HK-2 (cell line): ENCODE results near the gene GSTA5.
A peak's percentile ranks its signal among the peaks of the same experiment; 100 is the strongest.
"Not testable (repeated sequence)": the region's sequence is repeated elsewhere in the genome, so short reads cannot be mapped to it uniquely, and the experiment has no call there.

Source experiments
- DNase-seq: peaks from one replicate; pipeline ENCODE4 v3.0.0-alpha.2; 2018; ENCODE audit not compliant: unreplicated experiment

Gene GSTA5

GRCh38 chr6:52840763-52841585, at the start of gene GSTA5:
Gene GSTA5, minus strand, starts transcription at chr6:52840813.
- DNase-seq: peak; percentile 1

- DNase-seq: no peak
Observed at GRCh38 chr6:52890018-52890417, 49.4 kb upstream of the GSTA5 start.

GRCh38 chr6:52887910-52888524, 47.4 kb upstream of the GSTA5 start:
- no peak for DNase-seq

DNA sequence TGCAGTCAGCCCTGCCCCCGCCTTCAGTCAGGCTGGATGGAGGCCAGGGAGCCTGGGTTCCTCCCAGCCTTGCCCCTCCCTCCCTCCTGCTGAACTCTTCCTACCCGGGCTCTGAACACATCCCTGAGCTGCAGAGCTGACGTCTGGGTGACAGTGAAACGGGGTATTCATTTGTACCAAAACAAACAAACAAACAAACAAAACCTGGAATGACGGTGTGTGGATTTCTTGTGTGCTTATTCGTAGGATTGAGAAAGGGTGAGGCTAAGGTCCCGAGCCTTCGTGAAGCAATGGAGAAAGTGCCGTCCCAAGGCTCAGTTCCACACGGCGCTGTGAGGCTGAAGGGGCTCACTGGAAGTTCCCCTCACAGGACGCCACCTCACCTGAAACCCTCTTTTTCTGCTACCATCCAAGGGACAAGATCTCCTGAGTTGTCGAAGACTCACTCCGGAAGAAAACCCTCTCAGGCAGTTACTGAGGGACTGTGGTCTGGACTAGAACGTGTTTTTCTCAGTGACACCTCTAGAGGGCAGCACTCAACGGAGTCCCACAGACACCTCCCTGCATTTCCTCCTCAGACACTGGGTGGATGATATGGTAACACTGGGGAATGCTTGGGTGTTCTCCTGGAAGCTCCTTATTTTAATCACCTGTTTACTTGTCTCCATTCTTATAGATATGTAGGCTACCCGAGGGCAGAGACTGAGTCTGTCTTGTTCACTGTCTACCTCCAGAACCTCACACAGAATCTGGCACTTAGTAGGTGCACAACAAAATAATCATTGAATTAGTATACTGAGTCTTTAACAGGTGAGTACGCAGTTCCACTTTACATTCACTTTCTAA, 41.6 kb upstream of the GSTA5 start:
- DNase-seq: peak; percentile 79

DNA sequence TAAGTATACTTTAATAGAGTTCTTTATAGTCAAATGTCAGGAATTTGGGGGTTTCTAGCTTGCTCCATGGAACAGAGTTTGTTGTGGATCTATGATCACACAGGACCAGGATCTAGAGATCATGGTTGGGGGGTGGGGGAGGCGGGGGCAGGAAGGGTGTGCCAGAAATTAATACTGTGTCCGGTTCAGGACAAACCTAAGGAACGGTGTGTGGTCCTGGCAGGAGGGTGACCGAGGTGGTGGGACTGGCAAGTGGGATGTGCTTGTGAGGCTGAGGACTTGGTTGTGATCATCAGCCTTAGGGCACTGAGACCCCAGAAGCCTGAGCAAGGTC, 41.0 kb upstream of the GSTA5 start:
- no peak for DNase-seq

DNA sequence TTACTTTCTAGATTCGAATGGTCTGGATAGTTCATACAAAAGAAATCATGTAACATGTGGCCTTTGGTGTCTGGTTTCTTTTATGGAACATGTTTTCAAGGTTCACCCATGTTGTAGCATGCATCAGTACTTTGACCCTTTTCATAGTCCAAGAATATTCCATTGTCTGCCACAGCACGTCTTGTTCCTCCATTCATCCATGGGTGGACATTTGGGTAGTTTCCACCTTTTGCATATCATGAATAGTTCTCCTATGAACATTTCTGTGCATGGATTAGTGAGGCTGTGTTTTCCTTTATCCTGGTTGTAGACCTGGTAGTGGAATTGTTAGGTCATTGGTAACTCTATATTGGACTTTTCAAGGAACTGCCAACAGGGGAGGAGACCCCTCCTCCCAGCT, 37.2 kb upstream of the GSTA5 start:
- no peak for DNase-seq

- DNase-seq: peak; percentile 6
Observed at GRCh38 chr6:52877168-52877567, 36.6 kb upstream of the GSTA5 start.

DNA sequence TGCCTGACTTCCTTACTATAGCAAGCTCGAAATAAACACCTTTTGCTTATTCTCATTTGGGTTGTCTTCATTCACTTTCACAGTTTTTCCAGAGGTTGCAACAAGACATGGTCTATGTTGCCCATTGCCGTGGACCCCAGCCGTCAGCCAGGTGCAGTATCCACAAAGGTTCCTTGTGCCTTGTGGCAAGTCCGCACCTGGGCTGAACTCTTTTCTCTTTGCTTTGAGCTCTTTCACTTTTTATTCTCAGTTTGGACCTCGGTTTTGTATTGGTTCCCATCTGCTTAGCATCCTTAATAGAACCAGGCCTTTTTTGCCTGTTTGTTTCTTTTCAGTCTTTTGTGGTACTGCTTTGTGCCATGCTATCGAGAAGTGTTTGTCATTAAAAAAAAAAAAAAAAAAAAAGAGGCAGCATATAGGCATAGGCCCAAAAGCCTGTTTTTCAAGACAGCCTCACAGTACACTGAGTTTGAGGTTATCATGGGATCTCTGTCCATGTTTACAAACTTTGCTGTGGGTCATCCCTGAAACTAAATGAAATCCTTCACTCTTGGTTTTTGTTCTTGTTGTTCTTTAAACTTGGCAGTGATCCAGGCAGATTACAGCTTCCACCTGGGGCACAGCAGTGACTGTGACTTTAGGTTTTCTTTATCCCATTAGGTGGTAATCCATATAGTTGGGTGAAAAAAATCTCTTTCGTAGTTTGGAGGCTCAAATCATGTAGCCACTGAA, 35.6 kb upstream of the GSTA5 start:
- no peak for DNase-seq

DNA sequence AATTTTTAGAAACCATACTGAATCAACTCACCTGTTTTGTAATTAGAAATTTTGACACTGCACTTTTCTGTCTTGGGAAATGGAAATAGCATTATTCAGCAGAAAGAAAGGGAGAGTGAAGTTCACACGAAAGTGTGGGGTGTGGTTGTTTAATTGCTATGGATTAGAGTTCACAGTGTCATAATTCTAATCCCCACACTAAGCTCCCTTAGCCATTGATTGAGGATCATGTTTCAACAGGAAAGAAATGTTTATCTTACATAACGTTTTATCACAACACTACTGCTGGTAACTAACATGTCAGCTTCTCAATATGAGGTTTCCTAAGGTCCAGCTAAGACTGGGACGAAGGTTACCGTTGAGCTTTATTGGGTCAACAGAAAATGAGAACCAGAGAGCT, 31.4 kb upstream of the GSTA5 start:
- DNase-seq: no peak

DNA sequence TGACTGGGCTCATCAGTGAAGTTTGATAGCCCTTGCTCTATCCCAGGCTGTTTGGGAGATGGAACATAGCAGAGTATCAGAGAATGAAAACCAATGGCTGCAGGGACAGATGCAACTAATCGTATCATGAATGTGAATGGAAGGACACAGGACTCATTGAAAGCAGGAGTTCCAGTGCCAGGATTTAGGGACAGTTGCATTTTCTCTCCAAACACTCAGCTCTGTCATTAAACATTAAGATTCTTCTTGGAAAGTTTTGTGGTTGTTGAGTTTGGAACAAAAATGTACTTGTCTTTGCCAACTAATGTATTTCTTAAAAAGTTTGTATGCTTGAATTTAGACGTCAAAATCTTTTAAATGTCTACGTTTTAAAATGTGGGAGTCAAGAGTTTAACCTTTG, 31.0 kb upstream of the GSTA5 start:
- DNase-seq: no peak

DNA sequence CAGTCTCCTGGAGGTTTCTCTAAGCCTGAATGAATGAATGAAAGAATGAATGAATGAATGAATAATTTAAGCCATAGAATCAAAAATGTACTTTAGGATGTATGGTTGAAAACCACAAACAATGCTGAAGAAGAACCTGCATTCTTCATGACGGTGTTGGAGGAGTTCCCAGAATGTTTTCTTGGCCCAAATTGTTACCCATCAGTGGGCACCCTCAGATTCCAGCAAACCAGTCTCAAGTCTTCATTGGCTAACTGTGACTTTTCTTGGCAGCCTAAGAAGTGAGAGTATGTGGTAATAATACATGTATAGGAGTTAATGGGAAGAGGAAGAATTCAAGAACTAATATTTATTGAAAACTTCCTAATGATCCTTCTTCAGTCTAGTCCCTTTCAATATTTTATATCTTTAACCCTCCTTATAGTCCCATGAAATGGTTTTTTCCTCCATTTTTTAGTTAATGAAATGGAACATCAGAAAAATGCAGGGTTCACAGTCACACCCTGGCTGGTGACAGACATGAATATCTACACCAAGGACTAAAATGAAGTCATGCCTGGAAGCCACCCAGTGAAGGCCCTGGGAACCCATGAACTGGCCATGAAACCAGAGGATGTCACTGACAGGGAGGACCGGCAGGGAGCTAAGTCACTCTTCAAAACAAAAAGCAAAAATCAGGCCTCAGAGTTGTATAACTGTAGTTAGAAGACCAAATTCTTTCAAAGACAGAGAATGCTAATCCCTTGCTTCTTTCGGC, 29.9 kb upstream of the GSTA5 start:
- not testable (repeated sequence) for DNase-seq

- not testable (repeated sequence) for DNase-seq
Observed at GRCh38 chr6:52868899-52869298, 28.3 kb upstream of the GSTA5 start.

DNA sequence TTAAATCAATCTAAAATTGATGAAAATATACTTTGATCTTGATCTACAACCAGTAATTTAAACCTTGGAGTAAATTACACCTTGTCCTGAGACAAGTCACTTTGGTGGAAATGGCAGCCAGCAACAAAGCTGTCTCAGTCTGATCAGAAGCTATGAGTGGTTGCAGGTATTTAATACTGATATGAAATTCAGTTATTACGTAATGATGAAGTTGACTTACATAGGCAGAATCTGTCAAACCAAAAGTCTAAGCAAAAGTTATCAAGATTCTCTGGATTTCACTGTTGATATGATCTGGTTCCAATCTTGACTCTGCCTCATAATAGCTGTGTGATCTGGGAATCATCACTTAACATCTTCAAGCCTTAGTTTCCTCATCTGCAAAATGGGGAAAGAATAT, 27.6 kb upstream of the GSTA5 start:
- DNase-seq: no peak

GRCh38 chr6:52861151-52861550, 20.5 kb upstream of the GSTA5 start:
- DNase-seq: not testable (repeated sequence)

GRCh38 chr6:52858416-52858815, 17.8 kb upstream of the GSTA5 start:
- no peak for DNase-seq

DNA sequence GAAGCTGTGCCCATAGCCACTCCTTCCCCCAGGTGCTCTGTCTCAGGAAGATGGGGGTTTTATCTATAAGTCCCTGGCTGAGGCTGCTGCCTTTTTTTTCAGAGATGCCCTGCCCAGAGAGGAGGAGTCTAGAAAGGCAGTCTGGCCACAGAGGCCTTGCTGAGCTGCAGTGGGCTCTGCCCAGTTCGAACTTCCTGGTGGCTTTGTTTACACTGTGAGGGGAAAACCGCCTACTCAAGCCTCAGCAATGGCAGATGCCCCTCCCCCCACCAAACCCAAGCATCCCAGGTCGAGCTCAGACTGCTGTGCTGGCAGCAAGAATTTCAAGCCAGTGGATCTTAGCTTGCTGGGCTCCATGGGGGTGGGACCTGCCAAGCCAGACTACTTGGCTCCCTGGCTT, 15.5 kb upstream of the GSTA5 start:
- peak; percentile 49 for DNase-seq

DNA sequence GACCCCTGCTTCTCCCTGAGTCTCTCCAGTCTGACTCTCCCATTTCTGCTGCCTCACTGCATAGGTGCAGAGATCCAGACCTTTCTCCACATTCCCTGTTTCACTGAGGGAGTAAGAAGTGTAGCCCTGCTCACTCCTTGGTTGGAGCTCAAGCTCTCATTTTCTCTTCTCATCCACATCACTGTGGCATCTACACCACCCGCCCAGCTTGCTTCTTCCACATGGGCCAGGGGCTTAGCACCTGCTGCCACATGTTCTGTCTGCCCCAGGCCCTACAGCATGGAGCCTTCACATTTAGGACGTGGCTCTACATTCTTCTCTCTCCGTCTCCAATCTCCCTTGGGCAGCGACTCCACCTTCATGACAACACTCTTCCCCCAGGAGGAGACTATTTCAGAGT, 8.5 kb upstream of the GSTA5 start:
- DNase-seq: no peak

DNA sequence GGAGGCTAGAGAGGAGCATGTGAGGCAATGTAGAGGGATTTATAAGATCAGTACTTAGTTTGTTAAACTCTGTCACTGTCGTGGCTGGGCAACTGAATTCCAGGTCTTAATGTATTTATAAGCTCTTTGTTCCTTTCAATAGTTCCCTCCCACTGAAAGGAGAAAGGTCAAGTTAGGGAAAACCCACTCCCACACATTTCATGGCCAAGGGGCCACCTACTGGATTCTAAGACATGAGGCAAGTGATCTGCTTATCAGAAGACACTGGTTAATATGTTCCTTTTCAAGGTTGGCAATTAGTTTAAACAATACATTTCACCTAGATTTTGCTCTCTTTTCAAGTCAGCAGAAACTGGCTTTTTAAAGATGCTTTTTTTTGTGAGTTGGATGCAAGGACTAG, 5.4 kb upstream of the GSTA5 start:
- DNase-seq: no peak

DNA sequence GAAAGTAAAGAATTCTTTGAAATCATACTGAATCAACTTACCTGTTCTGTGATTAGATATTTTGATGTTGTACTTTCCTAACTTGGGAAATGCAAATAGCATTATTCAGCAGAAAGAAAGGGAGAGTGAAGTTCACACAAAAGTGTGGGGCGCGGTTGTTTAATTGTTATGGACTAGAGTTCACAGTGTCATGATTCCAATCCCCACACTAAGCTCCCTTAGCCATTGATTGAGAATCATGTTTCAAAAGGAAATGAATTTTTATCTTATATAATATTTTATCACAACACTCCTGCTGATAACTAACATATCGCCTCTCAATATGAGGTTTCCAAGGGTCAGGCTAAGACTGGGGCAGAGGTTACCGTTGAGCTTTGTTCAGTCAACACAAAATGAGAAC, 3.0 kb upstream of the GSTA5 start:
- DNase-seq: no peak

- DNase-seq: peak; percentile 83
Observed at GRCh38 chr6:52839124-52840055, 1.2 kb downstream of the GSTA5 start.
